Bronchial epithelial cell (primary cell): ENCODE measurements around the gene TTLL11. TPM values are rescaled to one million over a fixed set of nuclear protein-coding genes. Genes with fewer than 3 reads are reported as not detected.
A peak's percentile ranks its signal among the peaks of the same experiment; 100 is the strongest.

Experiments used
- DNase-seq: peaks from one replicate; pipeline ENCODE4 v3.0.0-alpha.2; 2010; ENCODE audit warnings: low read depth
- FAIRE-seq: peaks from 2 replicates; lab custom pipeline; 2011; peaks lifted over from hg19 to GRCh38; lab: Jason Lieb, UNC
- H3K27me3 ChIP-seq: 2 replicates; pipeline ENCODE4 v1.5.1; 2011; ENCODE audit warnings: low read length; ENCODE audit not compliant: control insufficient read depth, insufficient read depth
- H3K36me3 ChIP-seq: 2 replicates; pipeline ENCODE4 v1.5.1; 2011; ENCODE audit warnings: low read length; ENCODE audit not compliant: control insufficient read depth, insufficient read depth
- H3K4me3 ChIP-seq: 2 replicates; pipeline ENCODE4 v1.5.1; 2011; ENCODE audit warnings: mild to moderate bottlenecking, low read depth, low read length, control low read depth
- CTCF ChIP-seq: IDR thresholded peaks from 2 replicates; pipeline ENCODE4 v1.5.1; 2011; ENCODE audit warnings: mild to moderate bottlenecking, moderate library complexity, low read length, control low read depth, inconsistent platforms; ENCODE audit not compliant: insufficient read depth, severe bottlenecking
- total RNA-seq: library from RNA; depleted of rRNA; stranded (reverse); fragments of >200 nt; gene quantifications from 2 replicates; pipeline ENCODE4 v1.2.1, GENCODE V29; 2014

Gene TTLL11
- total RNA-seq, 1 donor from 2014 or later = 1.8 TPM

- TF ChIP-seq CTCF = no peak
- DNase-seq (no peak), FAIRE-seq (no peak)
- no peaks in the 10 kb centered on the region for H3K27me3 ChIP-seq
- no peaks in the 10 kb centered on the region for H3K36me3 ChIP-seq
- H3K4me3 ChIP-seq = no peak overlapping the region
Observed at GRCh38 chr9:121960665-121961064, 132.4 kb downstream of the TTLL11 start.

GRCh38 chr9:121958530-121958929 is 134.6 kb downstream of the TTLL11 start:
- peaks cover 1% of the 10 kb centered on the region for H3K36me3 ChIP-seq
- DNase-seq = peak; percentile 76
- TF ChIP-seq CTCF = no peak
- FAIRE-seq = no peak
- no peak overlapping the region for H3K4me3 ChIP-seq
- H3K27me3 ChIP-seq = no peaks in the 10 kb centered on the region

- peaks cover 1% of the 10 kb centered on the region for H3K36me3 ChIP-seq
Observed at GRCh38 chr9:121956808-121957207, 136.3 kb downstream of the TTLL11 start.

GRCh38 chr9:121955649-121956048 is 137.5 kb downstream of the TTLL11 start:
- DNase-seq = no peak
- peaks cover 1% of the 10 kb centered on the region for H3K36me3 ChIP-seq
- no peak for TF ChIP-seq CTCF
- no peak for FAIRE-seq
- no peak overlapping the region for H3K4me3 ChIP-seq
- no peaks in the 10 kb centered on the region for H3K27me3 ChIP-seq

More at GRCh38 chr9:121956808-121957207, 136.3 kb downstream of the TTLL11 start:
- TF ChIP-seq CTCF = no peak
- Histone ChIP-seq H3K27me3 (no peaks in the 10 kb centered on the region), H3K4me3 (no peak overlapping the region)
- DNase-seq (peak; percentile 39), FAIRE-seq (no peak)

GRCh38 chr9:121954477-121955140 is 138.5 kb downstream of the TTLL11 start:
- FAIRE-seq = no peak
- Histone ChIP-seq H3K4me3 (no peak overlapping the region), H3K27me3 (no peaks in the 10 kb centered on the region), H3K36me3 (peaks cover 3% of the 10 kb centered on the region)
- no peak for DNase-seq
- TF ChIP-seq CTCF = no peak

GRCh38 chr9:121952611-121953010 is 140.5 kb downstream of the TTLL11 start:
- Histone ChIP-seq H3K36me3 (peaks cover 3% of the 10 kb centered on the region), H3K4me3 (no peak overlapping the region), H3K27me3 (no peaks in the 10 kb centered on the region)
- no peak for FAIRE-seq
- TF ChIP-seq CTCF = no peak
- no peak for DNase-seq
